Measurements from ENCODE around the gene IP6K1. TPM values are rescaled to one million over a fixed set of nuclear protein-coding genes. Genes with fewer than 3 reads are reported as not detected.
A peak's percentile ranks its signal among the peaks of the same experiment; 100 is the strongest.

IP6K1 gene
- total RNA-seq, 1 experiment from 2014 or later = 30.6 TPM

GRCh38 chr3:49719214-49719884 lies 67.0 kb downstream of the IP6K1 start, which contains the start of gene AMIGO3:
Gene AMIGO3 (minus strand): TSS chr3:49719684. CDS start chr3:49719465, 219 bp downstream.
- BruUV-seq (replicated peaks) = no TSS peak
- CTCF ChIA-PET = interaction anchor here (1.0 kb wide), 1 partner anchor 83 kb away, joined by 3 read pairs; no protein-coding TSS in a partner anchor
- intact Hi-C loops (cut with micrococcal nuclease) = loop anchor here (1.0 kb wide), 1 partner anchor 45 kb away; the partner anchor contains the start of gene APEH
- peaks cover 18% of the 10 kb centered on the region for H3K79me2 ChIP-seq (ENCODE audit: insufficient read depth, low read length)
- H3K27me3 ChIP-seq (ENCODE audit: insufficient read depth, low read length) = no peaks in the 10 kb centered on the region
- H3K36me3 ChIP-seq (ENCODE audit: control insufficient read depth in 1 of 2, insufficient read depth in 2 of 2, low read length in 2 of 2) = peaks cover 3 to 24% of the 10 kb centered on the region in 2 experiments; a peak in 2 of 4 replicates
- H3K9me2 ChIP-seq (ENCODE audit: insufficient read depth) = no peaks in the 10 kb centered on the region
- no peaks in the 10 kb centered on the region for H3K9me3 ChIP-seq (ENCODE audit: control insufficient read depth in 1 of 2, insufficient read depth in 1 of 2, low read depth in 1 of 2, low read length in 2 of 2)
- no peak within 1 kb of the TSS for H2AFZ ChIP-seq (ENCODE audit: low read depth, low read length, poor library complexity, severe bottlenecking)
- peaks cover 8 to 27% of the 10 kb centered on the region in 2 experiments; a peak in 3 of 4 replicates for H3K4me1 ChIP-seq (ENCODE audit: control insufficient read depth in 1 of 2, insufficient read depth in 2 of 2, low read length in 2 of 2)
- DNase-seq (ENCODE audit: low read depth, low spot score) = peak; percentile 61
- peak; percentile 71 for ATAC-seq
- RAD21 ChIA-PET (ENCODE audit: low non-redundant PET in 1 of 2, low total read pairs in 2 of 2, uncharacterized antibody in 2 of 2, unreplicated experiment in 2 of 2) = no interaction called here
- H3K4me3 ChIP-seq (replicated peaks in 1 of 2; ENCODE audit: low read depth in 1 of 2, low read length in 2 of 2) = peak within 1 kb of the TSS; percentile 39 to 52
- peak within 1 kb of the TSS; percentile 39; the same call in 1 of the 2 replicates for H3K27ac ChIP-seq (ENCODE audit: low read depth, low read length)
- TF ChIP-seq YY1 (IDR thresholded peaks at IDR 0.05; ENCODE audit: extremely low read depth, insufficient replicate concordance, low read depth, low read length) (no peak), POLR2AphosphoS5 (IDR thresholded peaks at IDR 0.05; ENCODE audit: low read depth, low read length) (peak; percentile 81), FOSL1 (IDR thresholded peaks at IDR 0.05; ENCODE audit: low read depth) (no peak), POLR2A (IDR thresholded peaks at IDR 0.05; ENCODE audit: borderline replicate concordance, extremely low read depth, insufficient read depth, insufficient read length) (peak; percentile 74)
- TF ChIP-seq, protein P1, sequence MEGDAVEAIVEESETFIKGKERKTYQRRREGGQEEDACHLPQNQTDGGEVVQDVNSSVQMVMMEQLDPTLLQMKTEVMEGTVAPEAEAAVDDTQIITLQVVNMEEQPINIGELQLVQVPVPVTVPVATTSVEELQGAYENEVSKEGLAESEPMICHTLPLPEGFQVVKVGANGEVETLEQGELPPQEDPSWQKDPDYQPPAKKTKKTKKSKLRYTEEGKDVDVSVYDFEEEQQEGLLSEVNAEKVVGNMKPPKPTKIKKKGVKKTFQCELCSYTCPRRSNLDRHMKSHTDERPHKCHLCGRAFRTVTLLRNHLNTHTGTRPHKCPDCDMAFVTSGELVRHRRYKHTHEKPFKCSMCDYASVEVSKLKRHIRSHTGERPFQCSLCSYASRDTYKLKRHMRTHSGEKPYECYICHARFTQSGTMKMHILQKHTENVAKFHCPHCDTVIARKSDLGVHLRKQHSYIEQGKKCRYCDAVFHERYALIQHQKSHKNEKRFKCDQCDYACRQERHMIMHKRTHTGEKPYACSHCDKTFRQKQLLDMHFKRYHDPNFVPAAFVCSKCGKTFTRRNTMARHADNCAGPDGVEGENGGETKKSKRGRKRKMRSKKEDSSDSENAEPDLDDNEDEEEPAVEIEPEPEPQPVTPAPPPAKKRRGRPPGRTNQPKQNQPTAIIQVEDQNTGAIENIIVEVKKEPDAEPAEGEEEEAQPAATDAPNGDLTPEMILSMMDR (IDR thresholded peaks at IDR 0.05 in 2 of 3, conservative IDR thresholded peaks at IDR 0.05 in 1 of 3; ENCODE audit: borderline replicate concordance in 1 of 3, insufficient read depth in 1 of 3, low read depth in 2 of 3, low read length in 2 of 3) = peak in 2 of 3 experiments; percentile 38 to 57; a peak in 4 of 6 replicates
- no peaks in the 10 kb centered on the region for H4K20me1 ChIP-seq (ENCODE audit: insufficient read depth)
- H3K9ac ChIP-seq (ENCODE audit: low read length) = no peak within 1 kb of the TSS; the same call in 1 of the 2 replicates
- POLR2A ChIA-PET = interaction anchor here (0.7 kb wide), 1 partner anchor 169 kb away, joined by 5 read pairs; no protein-coding TSS in a partner anchor
- H3K4me2 ChIP-seq (ENCODE audit: low read length) = peak within 1 kb of the TSS; percentile 86
